Prostate gland (tissue), 2 donors: ENCODE measurements around the gene CIAPIN1. TPM values are rescaled to one million over a fixed set of nuclear protein-coding genes. Genes with fewer than 3 reads are reported as not detected.

ENCODE experiments used
- DNase-seq: peaks from one replicate; pipeline ENCODE4 v3.0.0-alpha.2; 2019; ENCODE audit warnings: low spot score
- H3K27ac ChIP-seq, 2 donors: fragments of 200-600 bp; sonication (generic); 2 replicates each; pipeline ENCODE4 v1.5.1; 2017 to 2019
- H3K27me3 ChIP-seq: fragments of 200-600 bp; sonication (generic); replicated peaks from 2 replicates; pipeline ENCODE4 v1.5.1; 2019; ENCODE audit not compliant: insufficient read depth
- H3K36me3 ChIP-seq, 2 donors: fragments of 200-600 bp; sonication (generic); 1 replicate in 1 of 2; 2 replicates in 1 of 2; pipeline versions ENCODE4 v1.5.1 to v1.8.1; 2017 to 2019
- H3K4me1 ChIP-seq: fragments of 200-600 bp; sonication (generic); replicated peaks from 2 replicates; pipeline ENCODE4 v1.5.1; 2019
- H3K4me3 ChIP-seq, 2 donors: fragments of 200-600 bp; sonication (generic); 2 replicates each; pipeline ENCODE4 v1.5.1; 2017 to 2019
- H3K9me3 ChIP-seq: fragments of 200-600 bp; sonication (generic); 2 replicates; pipeline ENCODE4 v1.5.1; 2017
- POLR2A ChIP-seq: fragments of 450-650 bp; IDR thresholded peaks from one replicate; pipeline ENCODE4 v1.6.1; 2016; ENCODE audit warnings: antibody characterized with exemption, mild to moderate bottlenecking
- POLR2AphosphoS5 ChIP-seq: sonication (generic); formaldehyde crosslinking; IDR thresholded peaks from one replicate; pipeline ENCODE4 v1.6.1; 2017; ENCODE audit warnings: antibody characterized with exemption
- WGBS: methylation state at CpG from one replicate; pipeline ENCODE4 v1.1.5; 2018; 5-methylcytosine and 5-hydroxymethylcytosine counted together
- intact Hi-C: fragments of 100-400 bp; cut with DNase I; formaldehyde crosslinking; loops from one replicate; pipeline ENCODE4 v1.14.2; 2022
- total RNA-seq, 2 donors: library from RNA; depleted of rRNA; stranded (reverse); fragments of >200 nt; gene quantifications; one replicate each; pipeline ENCODE4 v1.1.0, GENCODE V29; 2016
- TF ChIP-seq, protein P1 (sequence below), 4 experiments: fragments of 200-600 bp in 2 of 4; fragments of 450-650 bp in 2 of 4; sonication (generic) in 2 of 4; IDR thresholded peaks; 1 replicate in 3 of 4; 2 replicates in 1 of 4; pipeline ENCODE4 v1.5.1; 2016 to 2019; ENCODE audit warnings: antibody characterized with exemption in 4 of 4, mild to moderate bottlenecking in 2 of 4, moderate library complexity in 2 of 4

CIAPIN1 gene
- total RNA-seq, 2 donors from 2014 or later = 20.1 to 40.3 TPM

DNA sequence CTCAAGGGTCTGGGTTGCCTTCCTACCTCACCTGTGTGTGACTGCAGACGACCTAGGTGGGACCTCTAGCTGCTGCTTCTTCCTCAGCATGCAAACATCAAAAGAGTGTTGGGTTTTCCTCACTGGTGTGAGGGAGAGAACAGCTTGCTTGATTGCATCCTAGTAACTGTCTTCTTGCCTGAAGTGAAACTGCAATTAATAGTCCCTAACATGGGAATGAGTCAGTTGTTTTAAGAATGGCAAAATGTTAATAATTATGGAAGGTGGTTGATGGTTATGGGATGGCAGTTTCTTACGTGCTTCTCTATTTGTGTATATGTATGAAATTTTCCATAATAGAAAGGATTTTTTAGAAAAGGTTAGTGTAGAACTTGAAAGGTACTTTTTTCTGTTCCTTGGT lies 21.2 kb upstream of the CIAPIN1 start:
- Histone ChIP-seq H3K9me3 (no peaks in the 10 kb centered on the region), H3K4me1 (no peaks in the 10 kb centered on the region), H3K36me3 (peaks cover 4 to 31% of the 10 kb centered on the region in 2 donors), H3K4me3 (no peak overlapping the region), H3K27ac (no peak overlapping the region), H3K27me3 (no peaks in the 10 kb centered on the region)
- no peak for DNase-seq
- 83% methylated on average over 2 of the region's 2 CpGs for WGBS
- intact Hi-C loops = no loop called here
- TF ChIP-seq POLR2AphosphoS5 (no peak), POLR2A (no peak)
- TF ChIP-seq, protein P1, sequence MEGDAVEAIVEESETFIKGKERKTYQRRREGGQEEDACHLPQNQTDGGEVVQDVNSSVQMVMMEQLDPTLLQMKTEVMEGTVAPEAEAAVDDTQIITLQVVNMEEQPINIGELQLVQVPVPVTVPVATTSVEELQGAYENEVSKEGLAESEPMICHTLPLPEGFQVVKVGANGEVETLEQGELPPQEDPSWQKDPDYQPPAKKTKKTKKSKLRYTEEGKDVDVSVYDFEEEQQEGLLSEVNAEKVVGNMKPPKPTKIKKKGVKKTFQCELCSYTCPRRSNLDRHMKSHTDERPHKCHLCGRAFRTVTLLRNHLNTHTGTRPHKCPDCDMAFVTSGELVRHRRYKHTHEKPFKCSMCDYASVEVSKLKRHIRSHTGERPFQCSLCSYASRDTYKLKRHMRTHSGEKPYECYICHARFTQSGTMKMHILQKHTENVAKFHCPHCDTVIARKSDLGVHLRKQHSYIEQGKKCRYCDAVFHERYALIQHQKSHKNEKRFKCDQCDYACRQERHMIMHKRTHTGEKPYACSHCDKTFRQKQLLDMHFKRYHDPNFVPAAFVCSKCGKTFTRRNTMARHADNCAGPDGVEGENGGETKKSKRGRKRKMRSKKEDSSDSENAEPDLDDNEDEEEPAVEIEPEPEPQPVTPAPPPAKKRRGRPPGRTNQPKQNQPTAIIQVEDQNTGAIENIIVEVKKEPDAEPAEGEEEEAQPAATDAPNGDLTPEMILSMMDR (IDR thresholded peaks at IDR 0.05) = no peak

DNA sequence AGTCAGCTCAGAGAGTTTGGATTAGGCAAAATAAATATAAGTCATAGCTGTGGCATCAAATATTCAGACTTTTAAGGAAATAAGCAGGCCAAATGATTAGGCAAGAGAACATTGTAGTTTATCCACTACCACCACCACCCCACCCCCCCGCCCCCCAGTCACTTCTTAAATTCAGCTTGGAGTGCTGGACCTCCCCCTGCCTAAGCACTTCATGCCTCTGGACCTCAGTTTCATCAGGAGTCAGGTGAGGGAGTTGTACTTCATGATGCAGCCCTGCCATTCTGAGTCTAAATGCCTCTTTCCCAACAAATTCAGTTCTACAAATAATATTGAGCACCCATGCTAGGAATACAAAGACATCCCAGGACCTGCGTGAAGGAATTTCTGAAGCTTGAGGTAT lies 17.3 kb upstream of the CIAPIN1 start:
- WGBS = 90% methylated on average over 2 of the region's 2 CpGs
- peaks cover 4 to 13% of the 10 kb centered on the region in 2 donors for H3K36me3 ChIP-seq
- no peak overlapping the region for H3K4me3 ChIP-seq
- no peaks in the 10 kb centered on the region for H3K27me3 ChIP-seq
- no peaks in the 10 kb centered on the region for H3K4me1 ChIP-seq
- no peak overlapping the region for H3K27ac ChIP-seq
- no peak for TF ChIP-seq POLR2AphosphoS5
- no peak for TF ChIP-seq POLR2A
- TF ChIP-seq, protein P1 (IDR thresholded peaks at IDR 0.05) = no peak
- no peaks in the 10 kb centered on the region for H3K9me3 ChIP-seq
- DNase-seq = no peak
- intact Hi-C loops = no loop called here

DNA sequence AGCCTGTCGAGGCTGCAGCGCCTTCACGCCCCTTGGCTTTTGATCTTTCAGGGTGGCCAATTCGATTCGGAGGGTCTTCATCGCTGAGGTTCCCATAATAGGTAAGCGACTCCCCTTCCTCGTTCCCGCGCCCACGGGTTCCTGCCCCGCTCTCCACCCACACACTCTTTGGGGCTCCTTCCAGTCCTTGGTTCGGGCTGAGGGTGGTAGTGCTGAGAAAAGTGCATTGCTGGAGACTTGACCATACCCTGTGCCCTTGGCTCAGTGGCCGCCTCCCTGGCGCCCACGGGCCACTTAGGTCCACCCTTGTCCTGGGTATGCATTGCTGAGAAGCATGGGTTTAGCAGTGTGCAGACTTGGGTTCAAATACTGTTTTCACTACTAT lies 15.8 kb upstream of the CIAPIN1 start:
- WGBS = 2% methylated on average over 16 of the region's 16 CpGs
- Histone ChIP-seq H3K36me3 (peaks cover 0 to 15% of the 10 kb centered on the region in 2 donors), H3K27ac (peak overlapping the region; percentile 81 to 90), H3K27me3 (no peaks in the 10 kb centered on the region), H3K4me3 (peak overlapping the region; percentile 94 to 98), H3K9me3 (no peaks in the 10 kb centered on the region), H3K4me1 (no peaks in the 10 kb centered on the region)
- no peak for DNase-seq
- no peak for TF ChIP-seq POLR2A
- TF ChIP-seq POLR2AphosphoS5 = no peak
- TF ChIP-seq, protein P1 (IDR thresholded peaks at IDR 0.05) = no peak
- intact Hi-C loops = no loop called here

DNA sequence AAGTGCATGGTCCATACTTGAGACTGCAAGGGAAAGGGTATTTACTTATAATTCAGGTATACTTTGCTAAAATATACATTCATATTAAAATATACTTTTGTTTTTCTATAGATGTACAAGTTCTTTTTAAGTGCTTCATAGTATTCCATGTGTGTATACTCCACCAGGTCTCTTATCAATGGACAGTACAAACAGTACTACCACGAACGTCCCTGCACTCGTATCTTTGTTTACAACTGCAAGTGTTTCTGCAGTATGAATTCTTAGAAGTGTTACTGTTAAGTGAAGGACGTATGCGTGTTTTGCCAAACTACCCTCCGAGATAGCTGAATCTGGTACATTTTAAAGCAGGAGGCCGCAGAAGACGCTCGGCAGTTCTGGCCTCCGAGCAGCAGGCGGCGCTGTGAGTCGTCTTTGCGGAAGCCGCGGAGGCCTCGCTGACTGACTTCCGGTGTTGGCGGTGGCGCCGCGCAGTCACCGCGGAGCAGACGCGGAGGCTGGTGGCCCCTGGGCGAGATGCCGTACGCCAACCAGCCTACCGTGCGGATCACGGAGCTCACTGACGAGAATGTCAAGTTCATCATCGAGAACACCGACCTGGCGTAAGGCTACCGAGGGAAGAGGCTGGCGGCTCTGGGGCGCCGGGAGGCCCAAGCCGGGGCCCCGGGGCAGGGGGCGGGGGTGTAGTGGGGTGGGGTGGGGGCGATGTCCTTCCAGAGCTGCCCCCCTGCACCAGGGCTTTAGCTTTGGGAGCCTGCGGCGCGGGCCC lies 15.2 kb upstream of the CIAPIN1 start, which contains the start of gene POLR2C:
POLR2C (plus strand) TSS at position 471 of the 769 bp plus-strand sequence; CDS start at position 517, 46 bp downstream.
- Histone ChIP-seq H3K36me3 (peaks cover 0 to 17% of the 10 kb centered on the region in 2 donors), H3K4me3 (peak within 1 kb of the TSS; percentile 94 to 98), H3K4me1 (no peaks in the 10 kb centered on the region), H3K27me3 (no peaks in the 10 kb centered on the region), H3K9me3 (no peaks in the 10 kb centered on the region), H3K27ac (peak within 1 kb of the TSS; percentile 81 to 90)
- TF ChIP-seq POLR2AphosphoS5 = peak; percentile 93
- TF ChIP-seq, protein P1 (IDR thresholded peaks at IDR 0.05) = peak; percentile 71 to 97 (median 94)
- peak; percentile 65 for TF ChIP-seq POLR2A
- intact Hi-C loops = no loop called here
- DNase-seq = peak; percentile 71
- 1% methylated on average over 43 of the region's 47 CpGs for WGBS

DNA sequence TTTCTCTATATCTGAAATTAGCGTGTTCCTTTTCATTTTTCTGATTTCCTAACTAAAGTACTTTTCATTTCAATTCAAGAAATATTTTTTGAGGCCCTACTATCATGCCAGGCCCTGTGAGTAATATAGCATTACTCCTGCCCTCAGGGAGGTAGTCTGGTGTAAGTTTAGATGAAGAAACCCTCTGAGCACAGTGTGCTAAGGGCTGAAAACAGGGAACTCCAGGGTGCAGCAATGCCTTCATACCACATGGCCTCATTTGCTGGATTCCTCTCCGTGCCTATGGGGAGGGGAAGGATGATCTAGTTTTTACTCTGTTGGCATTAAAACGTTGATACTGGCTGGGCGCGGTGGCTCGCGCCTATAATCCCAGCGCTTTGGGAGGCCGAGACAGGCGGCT lies 4.8 kb upstream of the CIAPIN1 start:
- no peak for DNase-seq
- H3K27ac ChIP-seq = no peak overlapping the region
- no peaks in the 10 kb centered on the region for H3K27me3 ChIP-seq
- H3K4me1 ChIP-seq = no peaks in the 10 kb centered on the region
- H3K9me3 ChIP-seq = no peaks in the 10 kb centered on the region
- peaks cover 6 to 10% of the 10 kb centered on the region in 2 donors for H3K36me3 ChIP-seq
- intact Hi-C loops = no loop called here
- no peak overlapping the region for H3K4me3 ChIP-seq
- 92% methylated on average over 10 of the region's 10 CpGs for WGBS
- TF ChIP-seq, protein P1 (IDR thresholded peaks at IDR 0.05) = no peak
- no peak for TF ChIP-seq POLR2AphosphoS5
- no peak for TF ChIP-seq POLR2A
